H9 (cell line): Measurements from ENCODE around the gene IMPDH2. TPM values are rescaled to one million over a fixed set of nuclear protein-coding genes. Genes with fewer than 3 reads are reported as not detected.

Source experiments
- DNase-seq: peaks from one replicate; pipeline ENCODE4 v3.0.0-alpha.2; 2017
- H2AFZ ChIP-seq: one replicate; pipeline ENCODE4 v1.6.1; 2013; ENCODE audit warnings: mild to moderate bottlenecking, low read length, control low read depth, moderate library complexity
- H2AK5ac ChIP-seq: 2 replicates; pipeline ENCODE4 v1.6.1; 2013; ENCODE audit warnings: low read length, control low read depth, mixed read lengths; ENCODE audit not compliant: insufficient read length
- H2BK120ac ChIP-seq: one replicate; pipeline ENCODE4 v1.6.1; 2013; ENCODE audit warnings: low read depth, mild to moderate bottlenecking, low read length, control low read depth, inconsistent platforms; ENCODE audit not compliant: poor library complexity, severe bottlenecking
- H2BK12ac ChIP-seq: 2 replicates; pipeline ENCODE4 v1.6.1; 2013; ENCODE audit warnings: low read length, control low read depth, mixed read lengths, low read depth; ENCODE audit not compliant: insufficient read length
- H2BK15ac ChIP-seq: 2 replicates; pipeline ENCODE4 v1.6.1; 2013; ENCODE audit warnings: low read depth, low read length, control low read depth
- H2BK20ac ChIP-seq: one replicate; pipeline ENCODE4 v1.6.1; 2013; ENCODE audit warnings: low read depth, mild to moderate bottlenecking, low read length, control low read depth, inconsistent platforms; ENCODE audit not compliant: poor library complexity, severe bottlenecking
- H2BK5ac ChIP-seq: 2 replicates; pipeline ENCODE4 v1.6.1; 2013; ENCODE audit warnings: low read length, control low read depth, mixed read lengths; ENCODE audit not compliant: insufficient read length
- H3K14ac ChIP-seq: 2 replicates; pipeline ENCODE4 v1.6.1; 2013; ENCODE audit warnings: low read length, control low read depth; ENCODE audit not compliant: insufficient read depth
- H3K18ac ChIP-seq: 2 replicates; pipeline ENCODE4 v1.6.1; 2013; ENCODE audit warnings: low read depth, mild to moderate bottlenecking, mixed read lengths, low read length, control low read depth; ENCODE audit not compliant: insufficient read length
- H3K23ac ChIP-seq: 2 replicates; pipeline ENCODE4 v1.6.1; 2013; ENCODE audit warnings: low read length, control low read depth, mixed read lengths, low read depth; ENCODE audit not compliant: insufficient read length
- H3K23me2 ChIP-seq: 2 replicates; pipeline ENCODE4 v1.6.1; 2013; ENCODE audit warnings: low read depth, mild to moderate bottlenecking, mixed read lengths, low read length, control low read depth; ENCODE audit not compliant: insufficient read length, poor library complexity, severe bottlenecking
- H3K27ac ChIP-seq: 2 replicates; pipeline ENCODE4 v1.5.1; 2013; ENCODE audit warnings: low read length, control low read depth, mixed read lengths, low read depth; ENCODE audit not compliant: insufficient read length
- H3K27me3 ChIP-seq: 2 replicates; pipeline ENCODE4 v1.6.1; 2013; ENCODE audit warnings: low read length, control low read depth, inconsistent platforms; ENCODE audit not compliant: insufficient read depth
- H3K4ac ChIP-seq: 2 replicates; pipeline ENCODE4 v1.6.1; 2013; ENCODE audit warnings: low read depth, mild to moderate bottlenecking, control low read depth, inconsistent platforms, low read length, moderate library complexity
- H3K4me1 ChIP-seq: 2 replicates; pipeline ENCODE4 v1.6.1; 2013; ENCODE audit warnings: low read length, control low read depth, inconsistent platforms; ENCODE audit not compliant: insufficient read depth
- H3K4me2 ChIP-seq: 2 replicates; pipeline ENCODE4 v1.6.1; 2013; ENCODE audit warnings: low read length, control low read depth, mixed read lengths; ENCODE audit not compliant: insufficient read length, insufficient read depth
- H3K56ac ChIP-seq: 2 replicates; pipeline ENCODE4 v1.6.1; 2013; ENCODE audit warnings: low read depth, mild to moderate bottlenecking, mixed read lengths, low read length, control low read depth; ENCODE audit not compliant: insufficient read length
- H3K79me1 ChIP-seq: 2 replicates; pipeline ENCODE4 v1.6.1; 2013; ENCODE audit warnings: low read depth, mild to moderate bottlenecking, moderate library complexity, low read length, control low read depth, inconsistent platforms; ENCODE audit not compliant: insufficient read depth, poor library complexity, severe bottlenecking
- H3K79me2 ChIP-seq: 2 replicates; pipeline ENCODE4 v1.6.1; 2013; ENCODE audit warnings: low read length, control low read depth, inconsistent platforms; ENCODE audit not compliant: insufficient read depth
- H3K9ac ChIP-seq: 2 replicates; pipeline ENCODE4 v1.6.1; 2013; ENCODE audit warnings: low read length, control low read depth, mixed read lengths; ENCODE audit not compliant: insufficient read length; ENCODE audit errors: extremely low read depth
- H3K9me3 ChIP-seq: one replicate; pipeline ENCODE4 v1.6.1; 2013; ENCODE audit warnings: low read depth, low read length, inconsistent platforms; ENCODE audit not compliant: control insufficient read depth
- H3T11ph ChIP-seq: one replicate; pipeline ENCODE4 v1.6.1; 2013; ENCODE audit warnings: mild to moderate bottlenecking, low read length, control low read depth, inconsistent platforms
- H4K20me1 ChIP-seq: one replicate; pipeline ENCODE4 v1.6.1; 2013; ENCODE audit not compliant: control insufficient read depth, insufficient read length, insufficient read depth
- H4K5ac ChIP-seq: 2 replicates; pipeline ENCODE4 v1.6.1; 2013; ENCODE audit warnings: low read depth, mild to moderate bottlenecking, mixed read lengths, low read length, control low read depth; ENCODE audit not compliant: insufficient read length
- H4K8ac ChIP-seq: replicated peaks from 2 replicates; pipeline ENCODE4 v1.6.1; 2013; ENCODE audit warnings: low read length, control low read depth, mixed read lengths, low read depth; ENCODE audit not compliant: insufficient read length
- H4K91ac ChIP-seq: 2 replicates; pipeline ENCODE4 v1.6.1; 2013; ENCODE audit warnings: low read depth, mild to moderate bottlenecking, moderate library complexity, mixed read lengths, low read length, control low read depth; ENCODE audit not compliant: insufficient read length
- H3K27ac Mint-ChIP-seq, 3 experiments: 2 replicates in 2 of 3; 3 replicates in 1 of 3; pipeline ENCODE4 v1.8.0; 2020 to 2021; ENCODE audit warnings: mixed read lengths in 3 of 3, mild to moderate bottlenecking in 1 of 3, moderate library complexity in 1 of 3
- H3K27me3 Mint-ChIP-seq: 2 replicates; pipeline ENCODE4 v1.8.0; 2021; ENCODE audit warnings: low read depth, mild to moderate bottlenecking, moderate library complexity, mixed read lengths
- H3K36me3 Mint-ChIP-seq, 3 experiments: 2 replicates in 2 of 3; 3 replicates in 1 of 3; pipeline ENCODE4 v1.8.0; 2020 to 2021; ENCODE audit warnings: low read depth in 3 of 3, mixed read lengths in 3 of 3; ENCODE audit not compliant: insufficient read depth in 1 of 3
- H3K4me1 Mint-ChIP-seq, 2 experiments: 2 replicates each; pipeline ENCODE4 v1.8.0; 2020; ENCODE audit warnings: mixed read lengths in 2 of 2
- H3K4me3 Mint-ChIP-seq, 2 experiments: 2 replicates in 1 of 2; 3 replicates in 1 of 2; pipeline ENCODE4 v1.8.0; 2020 to 2021; ENCODE audit warnings: mild to moderate bottlenecking in 2 of 2, mixed read lengths in 2 of 2, moderate library complexity in 1 of 2
- H3K9me3 Mint-ChIP-seq, 2 experiments: 2 replicates in 1 of 2; 3 replicates in 1 of 2; pipeline ENCODE4 v1.8.0; 2020; ENCODE audit warnings: mild to moderate bottlenecking in 2 of 2, mixed read lengths in 2 of 2, moderate library complexity in 1 of 2
- WGBS: extraction: QIAGEN DNeasy Blood & Tissue Kit; methylation state at CpG from one replicate; pipeline ENCODE4 v1.1.7; 2013; ENCODE audit warnings: missing lambda C conversion rate, low lambda C conversion rate, mixed read lengths; ENCODE audit not compliant: insufficient read length; ENCODE audit errors: extremely low coverage; 5-methylcytosine and 5-hydroxymethylcytosine counted together
- total RNA-seq: library from RNA; stranded (reverse); gene quantifications from 2 replicates; pipeline ENCODE4 v1.2.1, GENCODE V29; 2021
- TF ChIP-seq, protein P1 (sequence below): fragments of 200-600 bp; sonication (generic); conservative IDR thresholded peaks from 3 replicates; pipeline ENCODE4 v1.8.0; 2021; ENCODE audit warnings: antibody characterized with exemption, mild to moderate bottlenecking

Gene IMPDH2
- total RNA-seq, 1 experiment from 2014 or later: 408 TPM

DNA sequence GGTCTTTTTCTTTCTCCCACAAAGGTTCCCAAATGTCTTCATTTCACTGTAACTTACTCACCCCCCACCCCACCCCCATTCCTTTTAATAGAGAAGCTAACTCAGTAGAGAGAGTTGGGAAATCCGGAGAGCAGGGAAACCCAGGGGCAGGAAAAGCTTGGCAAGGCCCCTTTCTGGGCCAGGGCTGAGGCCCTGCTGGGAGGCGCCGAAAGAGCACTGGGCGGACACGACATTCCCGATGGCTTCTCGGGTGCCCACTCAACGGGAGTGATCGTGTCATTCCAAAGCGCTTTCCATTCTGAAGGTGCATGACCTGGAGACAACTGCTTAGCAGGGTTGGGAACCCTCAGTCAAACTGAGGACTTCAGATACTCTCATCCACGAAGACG, 9.3 kb downstream of the IMPDH2 start:
- Histone ChIP-seq H3K4ac (no peak overlapping the region), H4K5ac (no peak overlapping the region), H3K4me1 (no peaks in the 10 kb centered on the region), H3K23ac (no peak overlapping the region), H4K20me1 (peaks cover 2% of the 10 kb centered on the region), H3K56ac (no peak overlapping the region), H2BK12ac (no peak overlapping the region), H2BK120ac (no peak overlapping the region), H2BK15ac (no peak overlapping the region), H2AK5ac (no peak overlapping the region), H3K18ac (no peak overlapping the region), H3K79me1 (no peaks in the 10 kb centered on the region), H3K27ac (no peak overlapping the region), H3K9ac (peak overlapping the region; percentile 85), H2BK20ac (no peak overlapping the region), H3K23me2 (peaks cover 22% of the 10 kb centered on the region), H3K79me2 (no peaks in the 10 kb centered on the region), H4K8ac (no peak overlapping the region), H3K9me3 (no peaks in the 10 kb centered on the region), H2AFZ (no peak overlapping the region), H3K4me2 (peak overlapping the region; percentile 87), H3K27me3 (no peaks in the 10 kb centered on the region), H3K14ac (no peak overlapping the region), H2BK5ac (no peak overlapping the region), H4K91ac (no peak overlapping the region), H3T11ph (no peak overlapping the region)
- Mint-ChIP-seq H3K4me3 (peak overlapping the region; percentile 91 to 95), H3K9me3 (no peaks in the 10 kb centered on the region), H3K4me1 (peaks cover 23 to 24% of the 10 kb centered on the region in 2 experiments), H3K36me3 (peaks cover 30 to 46% (median 41%) of the 10 kb centered on the region in 3 experiments), H3K27me3 (no peaks in the 10 kb centered on the region), H3K27ac (peak overlapping the region; percentile 86 to 91 (median 87); a peak in 5 of 7 replicates)
- DNase-seq: no peak
- TF ChIP-seq, protein P1, sequence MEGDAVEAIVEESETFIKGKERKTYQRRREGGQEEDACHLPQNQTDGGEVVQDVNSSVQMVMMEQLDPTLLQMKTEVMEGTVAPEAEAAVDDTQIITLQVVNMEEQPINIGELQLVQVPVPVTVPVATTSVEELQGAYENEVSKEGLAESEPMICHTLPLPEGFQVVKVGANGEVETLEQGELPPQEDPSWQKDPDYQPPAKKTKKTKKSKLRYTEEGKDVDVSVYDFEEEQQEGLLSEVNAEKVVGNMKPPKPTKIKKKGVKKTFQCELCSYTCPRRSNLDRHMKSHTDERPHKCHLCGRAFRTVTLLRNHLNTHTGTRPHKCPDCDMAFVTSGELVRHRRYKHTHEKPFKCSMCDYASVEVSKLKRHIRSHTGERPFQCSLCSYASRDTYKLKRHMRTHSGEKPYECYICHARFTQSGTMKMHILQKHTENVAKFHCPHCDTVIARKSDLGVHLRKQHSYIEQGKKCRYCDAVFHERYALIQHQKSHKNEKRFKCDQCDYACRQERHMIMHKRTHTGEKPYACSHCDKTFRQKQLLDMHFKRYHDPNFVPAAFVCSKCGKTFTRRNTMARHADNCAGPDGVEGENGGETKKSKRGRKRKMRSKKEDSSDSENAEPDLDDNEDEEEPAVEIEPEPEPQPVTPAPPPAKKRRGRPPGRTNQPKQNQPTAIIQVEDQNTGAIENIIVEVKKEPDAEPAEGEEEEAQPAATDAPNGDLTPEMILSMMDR: no peak
- no CpG with 5 or more reads among the region's 12 CpGs for WGBS
